Activated CD8-positive, alpha-beta memory T cell treated with anti-CD3 and anti-CD28 coated beads, Interleukin-2, amount 10 ng/mL, durations not matched to agents 7 days and 5 days (primary cell): Measurements from ENCODE around the gene ATF6. TPM values are rescaled to one million over a fixed set of nuclear protein-coding genes. Genes with fewer than 3 reads are reported as not detected.

Experiments used
- ATAC-seq: fragments of 150-1000 bp; cut with Tn5 transposase; one replicate; pipeline ENCODE4 v1.10.0; 2021; ENCODE audit warnings: moderate library complexity
- CTCF ChIA-PET: fragments of 350-600 bp; sonication (Branson Sonifier 250); formaldehyde crosslinking; loops from one replicate; lab custom pipeline; 2021; ENCODE audit warnings: antibody characterized with exemption; lab: Charles Lee
- DNase-seq: peaks from one replicate; pipeline ENCODE4 v3.0.0-alpha.2; 2020
- H3K27ac Mint-ChIP-seq: one replicate; pipeline ENCODE4 v1.8.0; 2021; ENCODE audit warnings: mild to moderate bottlenecking, mixed read lengths
- H3K27me3 Mint-ChIP-seq: one replicate; pipeline ENCODE4 v1.8.0; 2021; ENCODE audit warnings: mixed read lengths
- H3K36me3 Mint-ChIP-seq: one replicate; pipeline ENCODE4 v1.8.0; 2021; ENCODE audit warnings: mild to moderate bottlenecking, mixed read lengths
- H3K4me1 Mint-ChIP-seq: one replicate; pipeline ENCODE4 v1.8.0; 2021; ENCODE audit warnings: mixed read lengths
- H3K4me3 Mint-ChIP-seq: one replicate; pipeline ENCODE4 v1.8.0; 2021; ENCODE audit warnings: mild to moderate bottlenecking, moderate library complexity, mixed read lengths
- H3K9me3 Mint-ChIP-seq: one replicate; pipeline ENCODE4 v1.8.0; 2022; ENCODE audit warnings: low read depth, mixed read lengths
- total RNA-seq, 2 experiments: library from RNA; stranded (reverse); gene quantifications; one replicate each; pipeline ENCODE4 v1.2.3, GENCODE V29; 2021

ATF6 gene
- total RNA-seq, 2 experiments from 2014 or later = 16.8 to 21.3 TPM

- ATAC-seq (no peak), DNase-seq (no peak)
- CTCF ChIA-PET = interaction anchor here (0.7 kb wide), 1 partner anchor 22 kb away, joined by 3 read pairs; no protein-coding TSS in a partner anchor
- no peaks in the 10 kb centered on the region for H3K4me1 Mint-ChIP-seq
- H3K36me3 Mint-ChIP-seq = peaks cover 2% of the 10 kb centered on the region
- no peak overlapping the region for H3K4me3 Mint-ChIP-seq
- no peak overlapping the region for H3K27ac Mint-ChIP-seq
- H3K9me3 Mint-ChIP-seq = no peaks in the 10 kb centered on the region
- no peaks in the 10 kb centered on the region for H3K27me3 Mint-ChIP-seq
Measured at GRCh38 chr1:161970633-161971032, 204.5 kb downstream of the ATF6 start.

GRCh38 chr1:161972828-161973227 is 206.7 kb downstream of the ATF6 start:
- H3K9me3 Mint-ChIP-seq = no peaks in the 10 kb centered on the region
- no peak overlapping the region for H3K4me3 Mint-ChIP-seq
- no peaks in the 10 kb centered on the region for H3K36me3 Mint-ChIP-seq
- no peak overlapping the region for H3K27ac Mint-ChIP-seq
- H3K27me3 Mint-ChIP-seq = no peaks in the 10 kb centered on the region
- ATAC-seq = no peak
- CTCF ChIA-PET = no interaction called here
- no peaks in the 10 kb centered on the region for H3K4me1 Mint-ChIP-seq
- no peak for DNase-seq

GRCh38 chr1:161973924-161974845 is 208.1 kb downstream of the ATF6 start:
- no peaks in the 10 kb centered on the region for H3K9me3 Mint-ChIP-seq
- no peaks in the 10 kb centered on the region for H3K4me1 Mint-ChIP-seq
- H3K4me3 Mint-ChIP-seq = no peak overlapping the region
- no peaks in the 10 kb centered on the region for H3K36me3 Mint-ChIP-seq
- CTCF ChIA-PET = no interaction called here
- H3K27ac Mint-ChIP-seq = no peak overlapping the region
- DNase-seq = no peak
- no peaks in the 10 kb centered on the region for H3K27me3 Mint-ChIP-seq
- no peak for ATAC-seq

GRCh38 chr1:161978011-161978790 is 212.1 kb downstream of the ATF6 start:
- CTCF ChIA-PET = interaction anchor here (0.9 kb wide), 1 partner anchor 46 kb away, joined by 4 read pairs; no protein-coding TSS in a partner anchor
- H3K27ac Mint-ChIP-seq = no peak overlapping the region
- ATAC-seq = no peak
- H3K27me3 Mint-ChIP-seq = peaks cover 7% of the 10 kb centered on the region
- no peaks in the 10 kb centered on the region for H3K36me3 Mint-ChIP-seq
- no peak overlapping the region for H3K4me3 Mint-ChIP-seq
- H3K4me1 Mint-ChIP-seq = no peaks in the 10 kb centered on the region
- DNase-seq = no peak
- no peaks in the 10 kb centered on the region for H3K9me3 Mint-ChIP-seq

GRCh38 chr1:161981126-161981525 is 215.0 kb downstream of the ATF6 start:
- Mint-ChIP-seq H3K27me3 (peaks cover 7% of the 10 kb centered on the region), H3K9me3 (no peaks in the 10 kb centered on the region), H3K27ac (no peak overlapping the region), H3K36me3 (no peaks in the 10 kb centered on the region), H3K4me1 (no peaks in the 10 kb centered on the region), H3K4me3 (no peak overlapping the region)
- DNase-seq (no peak), ATAC-seq (no peak)
- CTCF ChIA-PET = interaction anchor here (1.2 kb wide), 1 partner anchor 14 kb away, joined by 3 read pairs; no protein-coding TSS in a partner anchor

- Mint-ChIP-seq H3K4me3 (no peak overlapping the region), H3K9me3 (no peaks in the 10 kb centered on the region), H3K27ac (no peak overlapping the region), H3K36me3 (no peaks in the 10 kb centered on the region), H3K27me3 (peaks cover 7% of the 10 kb centered on the region), H3K4me1 (no peaks in the 10 kb centered on the region)
- CTCF ChIA-PET = interaction anchor here (0.6 to 1.2 kb wide), 2 partner anchors 14 to 40 kb away, joined by 3 read pairs; no protein-coding TSS in a partner anchor
- ATAC-seq (no peak), DNase-seq (no peak)
Measured at GRCh38 chr1:161981735-161982506, 215.8 kb downstream of the ATF6 start.

- peaks cover 11% of the 10 kb centered on the region for H3K27me3 Mint-ChIP-seq
- DNase-seq = no peak
- CTCF ChIA-PET = no interaction called here
- H3K9me3 Mint-ChIP-seq = peaks cover 3% of the 10 kb centered on the region
- H3K36me3 Mint-ChIP-seq = peaks cover 1% of the 10 kb centered on the region
- ATAC-seq = no peak
- H3K4me3 Mint-ChIP-seq = no peak overlapping the region
- no peak overlapping the region for H3K27ac Mint-ChIP-seq
- H3K4me1 Mint-ChIP-seq = no peaks in the 10 kb centered on the region
Measured at GRCh38 chr1:161982507-161982895, 216.4 kb downstream of the ATF6 start.

GRCh38 chr1:161982917-161983316 is 216.8 kb downstream of the ATF6 start:
- no peaks in the 10 kb centered on the region for H3K4me1 Mint-ChIP-seq
- no peak for DNase-seq
- peaks cover 14% of the 10 kb centered on the region for H3K27me3 Mint-ChIP-seq
- ATAC-seq = no peak
- H3K9me3 Mint-ChIP-seq = peaks cover 3% of the 10 kb centered on the region
- no peak overlapping the region for H3K27ac Mint-ChIP-seq
- H3K36me3 Mint-ChIP-seq = peaks cover 1% of the 10 kb centered on the region
- no peak overlapping the region for H3K4me3 Mint-ChIP-seq
- CTCF ChIA-PET = no interaction called here

- Mint-ChIP-seq H3K27me3 (peaks cover 14% of the 10 kb centered on the region), H3K4me1 (no peaks in the 10 kb centered on the region), H3K36me3 (peaks cover 1% of the 10 kb centered on the region), H3K4me3 (no peak overlapping the region), H3K27ac (no peak overlapping the region), H3K9me3 (peaks cover 3% of the 10 kb centered on the region)
- CTCF ChIA-PET = no interaction called here
- DNase-seq (no peak), ATAC-seq (no peak)
Measured at GRCh38 chr1:161983725-161984124, 217.6 kb downstream of the ATF6 start.

GRCh38 chr1:161985301-161985822 is 219.2 kb downstream of the ATF6 start:
- DNase-seq = no peak
- Mint-ChIP-seq H3K4me3 (no peak overlapping the region), H3K27me3 (peaks cover 11% of the 10 kb centered on the region), H3K27ac (no peak overlapping the region), H3K9me3 (peaks cover 3% of the 10 kb centered on the region), H3K36me3 (peaks cover 1% of the 10 kb centered on the region), H3K4me1 (no peaks in the 10 kb centered on the region)
- CTCF ChIA-PET = no interaction called here
- no peak for ATAC-seq

GRCh38 chr1:161986328-161986727 is 220.2 kb downstream of the ATF6 start:
- Mint-ChIP-seq H3K27ac (no peak overlapping the region), H3K9me3 (peaks cover 3% of the 10 kb centered on the region), H3K27me3 (peaks cover 14% of the 10 kb centered on the region), H3K4me1 (no peaks in the 10 kb centered on the region), H3K4me3 (no peak overlapping the region), H3K36me3 (peaks cover 1% of the 10 kb centered on the region)
- CTCF ChIA-PET = no interaction called here
- no peak for DNase-seq
- ATAC-seq = no peak

- Mint-ChIP-seq H3K36me3 (peaks cover 1% of the 10 kb centered on the region), H3K4me1 (no peaks in the 10 kb centered on the region), H3K27ac (no peak overlapping the region), H3K4me3 (no peak overlapping the region), H3K27me3 (peaks cover 12% of the 10 kb centered on the region), H3K9me3 (peaks cover 3% of the 10 kb centered on the region)
- CTCF ChIA-PET = no interaction called here
- ATAC-seq = no peak
- DNase-seq = no peak
Measured at GRCh38 chr1:161987303-161987702, 221.2 kb downstream of the ATF6 start.

GRCh38 chr1:161987872-161988271 is 221.8 kb downstream of the ATF6 start:
- peaks cover 1% of the 10 kb centered on the region for H3K36me3 Mint-ChIP-seq
- CTCF ChIA-PET = no interaction called here
- H3K9me3 Mint-ChIP-seq = peaks cover 3% of the 10 kb centered on the region
- H3K4me3 Mint-ChIP-seq = no peak overlapping the region
- peaks cover 12% of the 10 kb centered on the region for H3K27me3 Mint-ChIP-seq
- H3K27ac Mint-ChIP-seq = no peak overlapping the region
- no peaks in the 10 kb centered on the region for H3K4me1 Mint-ChIP-seq
- ATAC-seq = no peak
- DNase-seq = no peak
